Endometrial microvascular endothelial cells (primary cell): Measurements from ENCODE around the gene SGIP1. TPM values are rescaled to one million over a fixed set of nuclear protein-coding genes. Genes with fewer than 3 reads are reported as not detected.

Source experiments
- total RNA-seq: library from RNA; depleted of rRNA; stranded (reverse); fragments of >200 nt; gene quantifications from one replicate; pipeline ENCODE4 v1.2.3, GENCODE V29; 2015; ENCODE audit errors: inconsistent ontology term

The SGIP1 gene
- total RNA-seq, 1 donor from 2014 or later: 0.46 TPM

Other genes with a start within 250 kb of the SGIP1 start
- 0.84 TPM for gene DYNLT5, start 218.3 kb downstream of the SGIP1 start, total RNA-seq